Testis (tissue), 3 donors: ENCODE data around the gene CCDC33. TPM values are rescaled to one million over a fixed set of nuclear protein-coding genes. Genes with fewer than 3 reads are reported as not detected.

Experiments
- DNase-seq: peaks from one replicate; pipeline ENCODE4 v3.0.0-alpha.2; 2019
- H3K27ac ChIP-seq, 2 donors: fragments of 200-600 bp; sonication (generic); one replicate each; pipeline ENCODE4 v1.5.1; 2019
- H3K27me3 ChIP-seq: fragments of 200-600 bp; sonication (generic); one replicate; pipeline ENCODE4 v1.5.1; 2019
- H3K36me3 ChIP-seq: fragments of 200-600 bp; sonication (generic); one replicate; pipeline ENCODE4 v1.5.1; 2017; ENCODE audit warnings: low read depth; ENCODE audit errors: missing control alignments
- H3K4me1 ChIP-seq: fragments of 200-600 bp; sonication (generic); one replicate; pipeline ENCODE4 v1.5.1; 2019
- H3K4me3 ChIP-seq, 2 donors: fragments of 200-600 bp; sonication (generic); one replicate each; pipeline ENCODE4 v1.5.1; 2017 to 2019
- H3K9me3 ChIP-seq: fragments of 200-600 bp; sonication (generic); one replicate; pipeline ENCODE4 v1.5.1; 2017
- CTCF ChIP-seq, 3 experiments: fragments of 450-650 bp in 2 of 3; fragments of 200-600 bp in 1 of 3; sonication (generic) in 1 of 3; IDR thresholded peaks; one replicate each; pipeline ENCODE4 v1.5.1; 2016 to 2019; ENCODE audit warnings: antibody characterized with exemption in 3 of 3, mild to moderate bottlenecking in 2 of 3, moderate library complexity in 1 of 3
- POLR2A ChIP-seq: fragments of 450-650 bp; IDR thresholded peaks from one replicate; pipeline ENCODE4 v1.6.1; 2017; ENCODE audit warnings: antibody characterized with exemption, mild to moderate bottlenecking, moderate library complexity
- WGBS, 2 donors: methylation state at CpG; one replicate each; pipeline ENCODE4 v1.1.5; 2018; 5-methylcytosine and 5-hydroxymethylcytosine counted together
- intact Hi-C: fragments of 100-400 bp; cut with DNase I; formaldehyde crosslinking; loops from one replicate; pipeline ENCODE4 v1.15.1; 2023; ENCODE audit warnings: low total_unique reads
- polyA plus RNA-seq: library from polyadenylated mRNA; stranded (reverse); fragments of 350-450 nt; fragmentation: Illumina TruSeq; extraction: RNeasy Lipid Tissue Mini Kit (QIAGEN cat#74804); gene quantifications from one replicate; pipeline ENCODE4 v1.2.3, GENCODE V29; 2014; ENCODE audit warnings: low read depth, low replicate concordance; ENCODE audit not compliant: insufficient read depth
- total RNA-seq, 2 donors: library from RNA; depleted of rRNA; stranded (reverse); fragments of >200 nt; gene quantifications; one replicate each; pipeline ENCODE4 v1.2.3, GENCODE V29; 2016

Gene CCDC33
- total and polyA plus RNA-seq, 3 donors from 2014 or later, result 11.6 to 41.3 (median 18.5) TPM

- 77 to 86% methylated on average over 9 to 11 of the region's 11 CpGs for WGBS, 2 donors
- no peak for DNase-seq
- no peak overlapping the region for H3K4me3 ChIP-seq
- no peaks in the 10 kb centered on the region for H3K9me3 ChIP-seq
- H3K4me1 ChIP-seq, result peaks cover 14% of the 10 kb centered on the region
- no peak overlapping the region for H3K27ac ChIP-seq
- TF ChIP-seq POLR2A (no peak), CTCF (IDR thresholded peaks at IDR 0.05) (no peak)
- no peaks in the 10 kb centered on the region for H3K27me3 ChIP-seq
- intact Hi-C loops, result no loop called here
- no peaks in the 10 kb centered on the region for H3K36me3 ChIP-seq
Measured at GRCh38 chr15:74220475-74221248, 15.5 kb upstream of the CCDC33 start.

- Histone ChIP-seq H3K27me3 (no peaks in the 10 kb centered on the region), H3K9me3 (no peaks in the 10 kb centered on the region), H3K4me1 (peaks cover 14% of the 10 kb centered on the region), H3K36me3 (no peaks in the 10 kb centered on the region), H3K4me3 (no peak overlapping the region), H3K27ac (no peak overlapping the region)
- no peak for DNase-seq
- TF ChIP-seq POLR2A (no peak), CTCF (IDR thresholded peaks at IDR 0.05) (no peak)
- WGBS, 2 donors, result 50 to 60% methylated on average over 10 to 12 of the region's 12 CpGs
- intact Hi-C loops, result no loop called here
Measured at GRCh38 chr15:74221399-74222239, 14.5 kb upstream of the CCDC33 start.

DNA sequence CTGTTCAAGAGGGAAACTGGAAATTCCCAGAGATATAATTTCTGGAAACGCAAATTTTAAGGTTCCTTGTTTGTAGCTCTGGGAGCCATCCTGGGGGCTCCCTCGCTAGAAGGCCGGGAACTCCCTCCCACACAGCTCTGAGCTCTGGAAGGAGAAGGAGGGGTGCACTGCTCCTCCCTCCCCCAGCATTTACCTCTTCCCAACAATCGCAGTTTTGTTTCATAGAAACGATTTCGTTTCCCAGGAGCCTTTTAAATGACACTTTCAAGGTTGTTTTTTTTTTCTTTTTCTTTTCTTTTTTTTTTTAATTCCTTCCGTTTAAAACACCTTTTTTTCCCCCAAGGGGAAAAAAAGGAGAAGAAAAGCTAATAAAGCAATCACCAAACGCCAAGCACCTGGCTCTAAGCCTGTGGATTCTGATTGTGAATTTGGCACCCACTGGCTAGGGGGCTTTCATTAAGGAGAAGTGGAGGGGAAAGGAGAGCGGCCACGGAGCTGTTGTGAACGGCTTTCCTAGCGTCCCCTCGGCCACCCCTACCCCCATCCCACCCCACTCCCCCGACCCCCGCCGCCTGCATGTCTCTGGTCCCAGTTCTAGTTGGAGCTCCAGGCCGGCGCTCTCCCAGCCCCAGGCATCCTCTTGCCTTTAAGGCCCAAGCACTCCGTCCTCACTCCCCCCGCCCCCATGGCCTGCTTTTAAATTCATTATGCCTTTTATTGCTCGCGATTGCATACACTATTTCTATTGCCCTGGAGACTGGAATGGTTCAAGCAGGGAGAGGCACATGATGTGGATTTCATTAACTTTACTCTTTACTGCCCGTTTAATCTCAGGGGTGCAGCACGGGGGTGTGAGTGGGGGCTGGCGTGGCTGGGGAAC lies 13.6 kb upstream of the CCDC33 start:
- Histone ChIP-seq H3K27ac (no peak overlapping the region), H3K27me3 (no peaks in the 10 kb centered on the region), H3K36me3 (no peaks in the 10 kb centered on the region), H3K4me1 (peaks cover 14% of the 10 kb centered on the region), H3K4me3 (no peak overlapping the region), H3K9me3 (no peaks in the 10 kb centered on the region)
- WGBS, 2 donors, result 56 to 57% methylated on average over 25 of the region's 25 CpGs
- intact Hi-C loops, result no loop called here
- no peak for DNase-seq
- TF ChIP-seq CTCF (IDR thresholded peaks at IDR 0.05), result no peak
- no peak for TF ChIP-seq POLR2A

DNA sequence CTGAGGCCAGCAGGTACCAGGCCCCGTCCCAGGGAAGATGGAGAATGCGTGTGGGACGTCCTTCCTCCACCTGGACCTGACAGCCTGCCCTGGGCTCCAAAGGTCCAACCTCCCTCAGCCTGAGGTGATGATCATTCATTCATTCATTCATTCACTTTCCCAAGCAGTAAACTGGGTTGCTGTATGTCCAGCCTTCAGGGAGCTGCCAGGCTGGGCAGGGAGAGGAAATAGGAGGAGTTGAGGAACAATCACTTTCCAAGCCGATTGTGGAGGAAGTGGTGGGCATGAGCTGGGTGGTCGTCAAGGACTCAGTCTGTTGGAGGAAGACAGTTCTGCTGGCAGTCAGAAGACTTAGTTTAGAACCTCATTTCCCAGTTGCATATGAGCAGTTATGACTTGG lies 10.2 kb upstream of the CCDC33 start:
- Histone ChIP-seq H3K4me1 (peaks cover 14% of the 10 kb centered on the region), H3K27me3 (no peaks in the 10 kb centered on the region), H3K4me3 (no peak overlapping the region), H3K36me3 (no peaks in the 10 kb centered on the region), H3K9me3 (no peaks in the 10 kb centered on the region), H3K27ac (no peak overlapping the region)
- no peak for TF ChIP-seq CTCF (IDR thresholded peaks at IDR 0.05)
- WGBS, 2 donors, result 84 to 87% methylated on average over 5 of the region's 5 CpGs
- intact Hi-C loops, result no loop called here
- DNase-seq, result no peak
